IMR-90 (cell line): ENCODE results near the gene INSL3. TPM values are rescaled to one million over a fixed set of nuclear protein-coding genes. Genes with fewer than 3 reads are reported as not detected.

Experiments used
- ATAC-seq: fragments of 200-7000 bp; cut with Tn5 transposase; 2 replicates; pipeline ENCODE4 v1.9.1; 2020; ENCODE audit warnings: low read depth, mild to moderate bottlenecking, moderate library complexity
- BruUV-seq: library from RNA; stranded (reverse); fragments of 400-500 nt; replicated peaks from 2 replicates; lab custom pipeline; 2021; lab: Mats Ljungman, UMichigan
- CTCF ChIA-PET: fragments of 300-600 bp; formaldehyde crosslinking; extraction: SDS; loops from one replicate; lab custom pipeline; 2021; ENCODE audit warnings: antibody characterized with exemption; lab: Yijun Ruan, JAX
- POLR2A ChIA-PET: fragments of 300-600 bp; sonication (Branson Sonifier 250); formaldehyde crosslinking; loops from one replicate; lab custom pipeline; 2022; ENCODE audit warnings: antibody characterized with exemption; ENCODE audit not compliant: unreplicated experiment; lab: Charles Lee
- DNase-seq: peaks from one replicate; pipeline ENCODE4 v3.0.0; 2013
- H2AFZ ChIP-seq: replicated peaks from 2 replicates; pipeline ENCODE3; 2013; ENCODE audit warnings: low read length, mild to moderate bottlenecking; ENCODE audit not compliant: poor library complexity
- H2AK5ac ChIP-seq: 2 replicates; pipeline ENCODE4 v1.6.1; 2013; ENCODE audit warnings: low read depth, low read length, inconsistent platforms
- H2AK9ac ChIP-seq: replicated peaks from 2 replicates; pipeline ENCODE3; 2013; ENCODE audit warnings: mild to moderate bottlenecking, low read depth, low read length, moderate library complexity; ENCODE audit not compliant: poor library complexity
- H2BK120ac ChIP-seq: 2 replicates; pipeline ENCODE4 v1.6.1; 2013; ENCODE audit warnings: low read depth, low read length, inconsistent platforms
- H2BK15ac ChIP-seq: 3 replicates; pipeline ENCODE4 v1.6.1; 2013; ENCODE audit warnings: low read depth, low read length, inconsistent platforms
- H2BK20ac ChIP-seq: 2 replicates; pipeline ENCODE4 v1.6.1; 2013; ENCODE audit warnings: low read depth, mild to moderate bottlenecking, inconsistent platforms, low read length, moderate library complexity
- H2BK5ac ChIP-seq: 2 replicates; pipeline ENCODE4 v1.6.1; 2013; ENCODE audit warnings: mild to moderate bottlenecking, low read depth, low read length, inconsistent platforms; ENCODE audit not compliant: poor library complexity, severe bottlenecking
- H3K14ac ChIP-seq: replicated peaks from 2 replicates; pipeline ENCODE4 v1.6.1; 2013; ENCODE audit warnings: low read depth, low read length, inconsistent platforms
- H3K18ac ChIP-seq: 2 replicates; pipeline ENCODE4 v1.6.1; 2013; ENCODE audit warnings: low read depth, low read length, control low read depth
- H3K23ac ChIP-seq: 2 replicates; pipeline ENCODE4 v1.6.1; 2013; ENCODE audit warnings: low read depth, low read length, inconsistent platforms
- H3K27ac ChIP-seq: 2 replicates; pipeline ENCODE4 v1.5.1; 2013; ENCODE audit warnings: mild to moderate bottlenecking, control low read depth, low read length; ENCODE audit not compliant: insufficient read depth
- H3K27me3 ChIP-seq: 2 replicates; pipeline ENCODE4 v1.6.1; 2013; ENCODE audit warnings: low read length; ENCODE audit not compliant: control insufficient read depth, insufficient read depth
- H3K36me3 ChIP-seq: 2 replicates; pipeline ENCODE4 v1.6.1; 2013; ENCODE audit warnings: low read length, mixed read lengths; ENCODE audit not compliant: control insufficient read depth, insufficient read depth
- H3K4ac ChIP-seq: 2 replicates; pipeline ENCODE4 v1.6.1; 2013; ENCODE audit warnings: low read depth, low read length, inconsistent platforms
- H3K4me1 ChIP-seq: 2 replicates; pipeline ENCODE4 v1.6.1; 2013; ENCODE audit warnings: low read length, mixed read lengths; ENCODE audit not compliant: control insufficient read depth, insufficient read depth
- H3K4me2 ChIP-seq: 2 replicates; pipeline ENCODE4 v1.6.1; 2013; ENCODE audit warnings: low read depth, mild to moderate bottlenecking, control low read depth, low read length, moderate library complexity
- H3K4me3 ChIP-seq: 2 replicates; pipeline ENCODE4 v1.5.1; 2013; ENCODE audit warnings: low read depth, mild to moderate bottlenecking, control low read depth, low read length, moderate library complexity; ENCODE audit not compliant: insufficient read depth
- H3K56ac ChIP-seq: 2 replicates; pipeline ENCODE4 v1.6.1; 2013; ENCODE audit warnings: low read length, inconsistent platforms; ENCODE audit not compliant: insufficient read depth; ENCODE audit errors: extremely low read depth
- H3K79me1 ChIP-seq, 2 experiments: 2 replicates each; pipeline ENCODE4 v1.6.1; 2013; ENCODE audit warnings: low read length in 2 of 2, inconsistent platforms in 1 of 2, low read depth in 1 of 2
- H3K9ac ChIP-seq: 2 replicates; pipeline ENCODE4 v1.6.1; 2013; ENCODE audit warnings: low read depth, low read length, control low read depth
- H3K9me1 ChIP-seq: 2 replicates; pipeline ENCODE4 v1.6.1; 2013; ENCODE audit warnings: low read length, inconsistent platforms; ENCODE audit not compliant: insufficient read depth
- H3K9me3 ChIP-seq: 2 replicates; pipeline ENCODE4 v1.6.1; 2013; ENCODE audit warnings: low read length; ENCODE audit not compliant: control insufficient read depth, insufficient read depth
- H4K20me1 ChIP-seq: 2 replicates; pipeline ENCODE4 v1.6.1; 2013; ENCODE audit warnings: low read length, inconsistent platforms; ENCODE audit not compliant: insufficient read depth
- H4K5ac ChIP-seq: 2 replicates; pipeline ENCODE4 v1.6.1; 2013; ENCODE audit warnings: mild to moderate bottlenecking, low read depth, low read length, control low read depth
- H4K8ac ChIP-seq, 2 experiments: 2 replicates each; pipeline ENCODE4 v1.6.1; 2013; ENCODE audit warnings: low read depth in 2 of 2, low read length in 2 of 2, control low read depth in 1 of 2, inconsistent platforms in 1 of 2
- H4K91ac ChIP-seq: 2 replicates; pipeline ENCODE4 v1.6.1; 2013; ENCODE audit warnings: low read depth, low read length, inconsistent platforms; ENCODE audit not compliant: insufficient read depth
- BHLHE40 ChIP-seq: fragments of 150-350 bp; IDR thresholded peaks from 2 replicates; pipeline ENCODE4 v1.6.1; 2016; ENCODE audit warnings: mild to moderate bottlenecking, low read depth, low read length
- ELK1 ChIP-seq: fragments of 150-350 bp; IDR thresholded peaks from 2 replicates; pipeline ENCODE4 v1.6.1; 2016; ENCODE audit warnings: low read depth, mild to moderate bottlenecking, low read length, moderate library complexity, borderline replicate concordance
- FOS ChIP-seq: fragments of 150-350 bp; IDR thresholded peaks from 2 replicates; pipeline ENCODE4 v1.6.1; 2016; ENCODE audit warnings: low read depth, low read length
- MAFK ChIP-seq: IDR thresholded peaks from 2 replicates; pipeline ENCODE4 v1.6.1; 2012; ENCODE audit warnings: low read depth, low read length, improper control_type of control experiment
- MXI1 ChIP-seq: IDR thresholded peaks from 2 replicates; pipeline ENCODE4 v1.6.1; 2012; ENCODE audit warnings: low read depth, mild to moderate bottlenecking, low read length, moderate library complexity, borderline replicate concordance
- NFE2L2 ChIP-seq: fragments of 150-350 bp; IDR thresholded peaks from 2 replicates; pipeline ENCODE4 v1.6.1; 2016; ENCODE audit warnings: low read depth, mild to moderate bottlenecking, low read length
- POLR2A ChIP-seq: IDR thresholded peaks from 2 replicates; pipeline ENCODE4 v1.6.1; 2012; ENCODE audit warnings: mild to moderate bottlenecking, low read depth, low read length
- RFX5 ChIP-seq: IDR thresholded peaks from 2 replicates; pipeline ENCODE4 v1.8.0; 2012; ENCODE audit warnings: low read depth, mild to moderate bottlenecking, low read length, moderate library complexity
- WGBS, 2 experiments: methylation state at CpG; one replicate each; pipeline versions ENCODE4 v1.1.5 to v1.1.7; 2013; ENCODE audit warnings: missing lambda C conversion rate in 2 of 2; ENCODE audit not compliant: insufficient read length in 1 of 2; ENCODE audit errors: extremely low coverage in 2 of 2; 5-methylcytosine and 5-hydroxymethylcytosine counted together
- dilution Hi-C: fragments of 300-500 bp; cut with HindIII; formaldehyde crosslinking; loops from one replicate; pipeline ENCODE4 v1.14.3; 2018; ENCODE audit warnings: low sequenced_read_pairs; ENCODE audit not compliant: unreplicated experiment
- in situ Hi-C: fragments of 300-500 bp; cut with MboI; formaldehyde crosslinking; loops from 3 replicates; pipeline ENCODE4 v1.14.3; 2019; ENCODE audit warnings: low sequenced_read_pairs, inconsistent platforms, mixed read lengths
- intact Hi-C: fragments of 100-400 bp; cut with micrococcal nuclease; formaldehyde crosslinking; loops from 2 replicates; pipeline ENCODE4 v1.10.0; 2022
- polyA plus RNA-seq, 3 experiments: library from polyadenylated mRNA; depleted of rRNA; stranded (reverse); fragments of >200 nt; gene quantifications; 2 replicates each; pipeline ENCODE4 v1.2.3, GENCODE V29; 2012; ENCODE audit warnings: low replicate concordance in 1 of 3
- total RNA-seq: library from RNA; depleted of rRNA; stranded (reverse); fragments of >200 nt; gene quantifications from 2 replicates; pipeline ENCODE4 v1.2.3, GENCODE V29; 2012

Gene INSL3
- total and polyA plus RNA-seq, 2 of the 4 experiments (the other 2 are of a cell fraction) = not detected

- ChIA-PET CTCF (no interaction called here), POLR2A (no interaction called here)
- no peak overlapping the region for H3K4me3 ChIP-seq
- H2BK5ac ChIP-seq = no peak overlapping the region
- WGBS, 2 experiments = 12% methylated on average over 10 of the region's 25 CpGs; no CpG with 5 or more reads in 1 of the 2 experiments
- H2AFZ ChIP-seq = peak overlapping the region; percentile 93
- H2AK9ac ChIP-seq = peak overlapping the region; percentile 72
- no peak overlapping the region for H3K9ac ChIP-seq
- H4K5ac ChIP-seq = no peak overlapping the region
- DNase-seq = peak; percentile 15
- dilution Hi-C loops (no loop called here), intact Hi-C loops (no loop called here), in situ Hi-C loops (no loop called here)
- H3K4me2 ChIP-seq = no peak overlapping the region
- no peak for ATAC-seq
- H3K23ac ChIP-seq = no peak overlapping the region
- no peaks in the 10 kb centered on the region for H3K4me1 ChIP-seq
- no peak overlapping the region for H4K91ac ChIP-seq
- H3K4ac ChIP-seq = no peak overlapping the region
- no peak overlapping the region for H2AK5ac ChIP-seq
- no peak overlapping the region for H2BK20ac ChIP-seq
- no peak overlapping the region for H3K14ac ChIP-seq
- H3K56ac ChIP-seq = no peak overlapping the region
- no peak overlapping the region for H2BK15ac ChIP-seq
- H3K27me3 ChIP-seq = no peaks in the 10 kb centered on the region; the same call in 1 of the 2 replicates
- no TSS peak for BruUV-seq
- H3K79me1 ChIP-seq = no peaks in the 10 kb centered on the region
- no peaks in the 10 kb centered on the region for H3K9me3 ChIP-seq
- TF ChIP-seq POLR2A (no peak), FOS (no peak), RFX5 (no peak), NFE2L2 (no peak), ELK1 (no peak), MAFK (no peak), BHLHE40 (no peak), MXI1 (no peak)
- H3K36me3 ChIP-seq = no peaks in the 10 kb centered on the region
- H3K18ac ChIP-seq = no peak overlapping the region
- no peaks in the 10 kb centered on the region for H4K20me1 ChIP-seq
- no peaks in the 10 kb centered on the region for H3K9me1 ChIP-seq
- no peak overlapping the region for H2BK120ac ChIP-seq
- H4K8ac ChIP-seq = no peak overlapping the region
- no peak overlapping the region for H3K27ac ChIP-seq
Measured at GRCh38 chr19:17778968-17779929, 42.1 kb downstream of the INSL3 start.
